ENCODE data around the gene CYP2C19.

- no peak for TF ChIP-seq EGR1 (IDR thresholded peaks at IDR 0.05; ENCODE audit: low read depth in 2 of 2)
- no peak for TF ChIP-seq CTCF (IDR thresholded peaks at IDR 0.05; ENCODE audit: low read depth, low read length, missing input control)
- TF ChIP-seq RAD21 (IDR thresholded peaks at IDR 0.05): no peak
- no peak for TF ChIP-seq RXRA (IDR thresholded peaks at IDR 0.05)
- TF ChIP-seq REST (IDR thresholded peaks at IDR 0.05): no peak
- TF ChIP-seq MAX (IDR thresholded peaks at IDR 0.05): no peak
- TF ChIP-seq ATF3 (IDR thresholded peaks at IDR 0.05): no peak
- TF ChIP-seq JUND (IDR thresholded peaks at IDR 0.05): no peak
- no peak for TF ChIP-seq ZBTB33 (IDR thresholded peaks at IDR 0.05)
- no peak for TF ChIP-seq HNF4A (conservative IDR thresholded peaks at IDR 0.05)
Measured at GRCh38 chr10:94852438-94852837, 90.0 kb downstream of the CYP2C19 start.
